IPS-18c (cell line): Measurements from ENCODE around the gene MRPL17.

ENCODE experiments used
- H3K4me3 ChIP-seq: 2 replicates; pipeline ENCODE4 v1.7.0; 2013; ENCODE audit warnings: low read depth, mild to moderate bottlenecking, low read length, moderate library complexity; ENCODE audit not compliant: insufficient read depth
- H3K9me3 ChIP-seq: one replicate; pipeline ENCODE4 v1.6.1; 2013; ENCODE audit warnings: mild to moderate bottlenecking, low read length, moderate library complexity; ENCODE audit not compliant: control insufficient read depth, insufficient read depth

The MRPL17 gene

GRCh38 chr11:6660712-6661111 lies 22.4 kb downstream of the MRPL17 start:
- H3K9me3 ChIP-seq: no peaks in the 10 kb centered on the region
- H3K4me3 ChIP-seq: no peak overlapping the region

- H3K9me3 ChIP-seq: no peaks in the 10 kb centered on the region
- no peak overlapping the region for H3K4me3 ChIP-seq
These were observed 24.5 kb downstream of the MRPL17 start for GRCh38 chr11:6658647-6659046.

- Histone ChIP-seq H3K4me3 (no peak overlapping the region), H3K9me3 (no peaks in the 10 kb centered on the region)
These were observed 25.8 kb downstream of the MRPL17 start for GRCh38 chr11:6657346-6657745.

DNA sequence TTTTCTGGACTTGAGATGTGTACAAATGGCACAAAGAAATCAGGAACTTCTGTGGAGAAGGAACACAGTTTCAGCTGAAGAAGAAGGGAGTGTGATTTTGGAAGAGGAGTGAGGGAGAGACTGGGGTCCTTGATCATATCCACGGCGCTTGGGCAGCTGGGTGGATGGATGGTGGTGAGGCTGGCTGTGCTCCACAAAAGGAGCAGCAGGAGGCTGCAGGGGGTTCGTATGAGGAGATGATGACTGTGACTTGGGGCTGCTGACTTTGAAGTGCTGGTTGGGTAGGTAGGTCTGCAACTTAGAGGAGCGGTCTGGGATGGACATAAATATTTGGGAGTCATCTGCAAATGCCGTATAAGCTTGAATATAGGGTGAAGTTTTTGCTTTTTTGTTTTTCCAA lies 26.2 kb downstream of the MRPL17 start:
- Histone ChIP-seq H3K4me3 (peak overlapping the region; percentile 68; the same call in 1 of the 2 replicates), H3K9me3 (no peaks in the 10 kb centered on the region)

DNA sequence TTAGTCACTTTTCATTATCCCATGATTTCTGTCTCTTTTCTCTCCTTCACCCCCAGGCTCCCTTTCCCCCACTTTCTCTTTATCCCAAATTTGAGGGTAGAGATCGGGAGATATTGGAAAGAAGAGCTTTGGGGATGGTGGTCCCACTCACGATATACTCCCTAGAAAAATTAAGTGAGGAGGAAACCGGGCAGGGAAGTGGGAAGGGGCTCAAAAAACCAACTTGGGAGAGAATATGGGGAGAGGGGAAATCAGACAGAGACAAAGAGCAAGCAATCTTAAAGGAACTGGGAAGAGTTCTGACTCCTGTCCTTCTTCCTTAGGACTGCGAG lies 26.6 kb downstream of the MRPL17 start:
- H3K4me3 ChIP-seq: peak overlapping the region; percentile 68; the same call in 1 of the 2 replicates

GRCh38 chr11:6655790-6656583 lies 27.2 kb downstream of the MRPL17 start, which contains the start of gene DCHS1:
Gene DCHS1 (minus strand): TSS chr11:6655809. CDS start chr11:6641613, 14,196 bp downstream.
- H3K4me3 ChIP-seq: peak within 1 kb of the TSS; percentile 68
- H3K9me3 ChIP-seq: no peaks in the 10 kb centered on the region

More for the DNA sequence above, 26.6 kb downstream of the MRPL17 start:
- H3K9me3 ChIP-seq: no peaks in the 10 kb centered on the region

DNA sequence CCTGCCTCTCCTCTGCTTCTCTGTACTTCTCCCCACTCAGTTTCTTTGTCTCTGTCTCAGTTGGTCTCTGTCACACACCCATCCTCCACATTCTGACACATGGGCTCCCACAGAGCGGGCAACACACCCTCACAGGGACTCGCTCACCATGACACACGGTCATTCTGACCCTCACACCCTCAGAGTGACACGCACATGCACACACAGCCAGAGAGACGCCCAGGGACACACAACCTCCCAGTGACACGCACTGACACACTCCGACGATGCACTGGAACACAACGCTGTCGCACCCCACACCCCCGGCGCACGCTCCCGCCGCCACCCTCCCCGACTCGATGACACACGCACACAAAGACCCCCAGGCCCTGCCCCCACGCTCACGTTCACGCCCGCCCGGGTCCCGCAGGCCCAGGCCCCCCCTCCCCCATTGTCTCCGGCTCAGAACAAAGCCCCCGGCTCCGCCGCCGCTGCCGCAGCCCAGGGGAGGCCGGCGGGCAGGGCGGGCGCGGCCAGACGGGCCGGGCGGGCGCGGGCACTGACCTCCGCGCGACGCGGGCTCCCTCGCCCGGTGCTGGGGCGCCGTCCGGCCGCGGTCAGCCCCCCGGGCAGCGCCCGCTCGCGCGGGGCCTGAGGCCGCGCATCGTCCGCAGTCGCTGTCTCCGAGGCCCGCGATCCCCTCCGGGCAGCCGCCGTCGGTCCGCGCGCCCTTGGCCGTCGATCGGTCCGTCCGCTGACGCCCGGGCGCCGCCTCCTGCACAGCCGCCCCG lies 27.9 kb downstream of the MRPL17 start:
- Histone ChIP-seq H3K4me3 (peak overlapping the region; percentile 66), H3K9me3 (no peaks in the 10 kb centered on the region)

DNA sequence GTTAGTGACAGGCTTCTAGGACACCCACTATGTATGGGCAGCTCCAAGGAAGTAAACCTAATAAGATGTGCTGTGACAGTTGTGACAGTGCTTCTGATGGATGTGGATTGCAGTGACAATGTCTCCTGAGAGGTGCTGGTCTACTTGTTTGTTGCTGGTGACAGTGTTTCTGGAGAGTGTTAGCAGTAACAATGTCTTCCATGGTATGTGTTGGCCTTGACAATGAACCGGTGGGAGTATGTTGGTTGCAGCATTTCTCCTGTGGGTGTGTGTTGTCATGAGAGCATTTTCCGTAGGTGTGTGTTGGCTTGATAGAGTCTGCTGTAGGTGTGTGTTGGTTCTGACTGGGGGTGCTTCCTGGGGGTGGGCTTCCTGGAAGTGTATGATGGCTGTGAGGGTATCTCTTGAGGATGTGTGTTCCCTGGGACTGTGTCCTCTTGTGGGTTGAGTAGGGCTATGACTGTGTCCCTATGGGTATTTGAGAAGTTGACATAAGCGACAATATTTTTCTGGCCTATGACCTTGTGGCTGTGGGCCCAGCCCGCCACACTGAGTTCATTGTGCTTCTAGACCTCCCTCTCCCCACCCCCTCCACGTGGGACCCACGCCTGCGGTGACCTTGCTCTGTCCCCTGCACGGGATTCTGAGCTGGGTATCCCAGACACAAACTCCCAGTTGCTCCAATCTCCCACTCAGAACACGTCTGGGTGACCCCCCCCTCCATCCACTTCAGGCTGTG lies 28.7 kb downstream of the MRPL17 start:
- Histone ChIP-seq H3K9me3 (no peaks in the 10 kb centered on the region), H3K4me3 (peak overlapping the region; percentile 66)

DNA sequence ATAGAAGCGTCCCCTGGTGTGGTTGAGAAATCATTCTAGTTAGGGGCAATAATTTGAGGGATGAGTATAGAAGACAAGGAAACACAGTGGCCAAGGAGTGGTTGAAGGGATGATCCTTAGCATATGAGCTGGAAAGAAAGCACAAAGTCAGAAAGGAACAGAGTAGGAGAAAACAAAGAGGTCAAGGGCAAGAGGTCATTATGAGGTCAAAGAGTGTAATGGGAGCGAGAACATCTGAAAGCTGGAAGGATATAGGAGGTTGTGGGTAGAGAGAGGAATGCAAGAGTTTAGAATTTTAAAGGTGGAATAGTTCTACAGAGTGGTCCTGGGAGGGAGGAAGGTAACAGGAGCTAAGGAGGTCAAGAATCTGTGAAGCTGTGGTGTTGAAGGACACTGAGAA lies 29.5 kb downstream of the MRPL17 start:
- no peaks in the 10 kb centered on the region for H3K9me3 ChIP-seq
- no peak overlapping the region for H3K4me3 ChIP-seq

- Histone ChIP-seq H3K4me3 (no peak overlapping the region), H3K9me3 (no peaks in the 10 kb centered on the region)
These were observed 30.0 kb downstream of the MRPL17 start for GRCh38 chr11:6653097-6653496.

GRCh38 chr11:6652182-6652581 lies 31.0 kb downstream of the MRPL17 start:
- no peak overlapping the region for H3K4me3 ChIP-seq
- no peaks in the 10 kb centered on the region for H3K9me3 ChIP-seq

- Histone ChIP-seq H3K9me3 (no peaks in the 10 kb centered on the region), H3K4me3 (no peak overlapping the region)
These were observed 32.2 kb downstream of the MRPL17 start for GRCh38 chr11:6650980-6651379.

- H3K9me3 ChIP-seq: no peaks in the 10 kb centered on the region
- H3K4me3 ChIP-seq: no peak overlapping the region
These were observed 33.0 kb downstream of the MRPL17 start for GRCh38 chr11:6650104-6650503.

GRCh38 chr11:6648501-6648900 lies 34.6 kb downstream of the MRPL17 start:
- no peaks in the 10 kb centered on the region for H3K9me3 ChIP-seq
- H3K4me3 ChIP-seq: no peak overlapping the region

DNA sequence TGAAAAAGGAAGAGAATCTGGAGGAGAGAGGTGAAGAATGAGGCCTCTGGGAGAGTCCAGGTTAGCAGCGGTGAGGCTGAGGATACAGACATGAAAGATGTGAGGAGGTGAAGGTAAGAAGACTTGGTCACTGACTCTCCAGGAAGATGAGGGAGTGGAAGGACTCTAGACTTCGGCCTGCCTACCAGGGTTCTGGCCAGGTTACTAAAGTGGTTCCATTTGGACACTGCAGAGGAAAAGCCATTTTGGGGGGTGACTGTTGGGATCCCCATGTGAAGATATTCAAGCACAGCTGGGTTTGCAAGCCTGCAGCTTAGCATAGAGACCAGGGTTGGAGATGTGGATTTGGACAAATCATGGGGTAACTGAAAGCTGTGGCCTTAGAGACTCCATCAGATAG lies 35.3 kb downstream of the MRPL17 start:
- H3K4me3 ChIP-seq: no peak overlapping the region
- no peaks in the 10 kb centered on the region for H3K9me3 ChIP-seq

DNA sequence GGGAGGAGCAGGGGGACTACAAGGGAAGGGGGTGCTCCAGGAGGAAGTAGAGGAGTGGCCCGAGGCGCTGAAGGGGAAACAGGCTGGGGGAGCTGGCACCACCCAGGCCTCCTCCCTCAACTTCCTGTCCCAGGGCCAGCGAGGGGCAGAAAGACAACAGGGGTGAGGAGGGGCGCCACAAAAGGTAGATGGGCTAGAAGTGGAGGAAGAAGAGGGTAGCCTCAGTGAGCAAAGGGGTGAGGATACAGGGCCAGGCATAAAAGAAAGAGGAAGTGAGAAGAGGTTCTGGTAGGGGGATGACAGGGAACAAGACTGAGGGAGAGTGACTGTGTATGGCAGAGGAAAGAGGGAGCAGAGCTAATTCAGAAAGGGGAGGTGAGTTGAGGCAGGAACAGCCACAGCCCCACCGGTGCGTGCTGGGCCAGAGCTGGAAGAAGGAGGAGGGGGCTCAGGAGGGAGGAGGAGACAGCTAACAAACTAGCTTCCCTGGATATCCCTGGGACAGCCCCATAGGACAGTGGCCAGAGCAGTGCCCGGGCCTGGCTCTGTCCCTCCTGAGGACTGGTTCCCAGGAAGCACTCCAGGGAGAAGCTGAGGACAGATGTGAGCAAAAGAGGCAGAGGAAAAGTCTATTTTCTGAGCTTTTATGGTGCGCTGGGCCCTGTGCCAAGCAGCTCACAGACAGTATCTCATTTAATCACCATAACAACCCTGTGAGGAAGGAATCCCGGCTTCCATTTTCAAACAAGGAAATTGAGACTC lies 36.0 kb downstream of the MRPL17 start:
- Histone ChIP-seq H3K9me3 (no peaks in the 10 kb centered on the region), H3K4me3 (no peak overlapping the region)

DNA sequence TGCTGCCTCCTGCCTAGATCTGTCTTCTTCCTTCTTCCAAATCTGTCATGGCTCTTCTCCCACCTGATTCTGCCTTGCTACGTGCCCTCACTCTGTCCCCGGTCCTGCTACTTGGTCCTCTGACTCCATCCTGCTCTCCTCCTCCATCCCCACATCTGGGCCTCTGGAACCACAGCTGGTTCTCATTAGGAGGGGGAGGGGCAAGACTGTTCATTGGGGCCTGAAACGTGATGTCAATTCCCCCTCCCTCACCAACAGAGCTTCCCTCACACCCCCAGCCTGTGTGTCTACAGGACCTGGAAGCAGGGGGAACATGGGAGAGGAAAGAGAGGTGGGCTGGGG lies 36.6 kb downstream of the MRPL17 start:
- Histone ChIP-seq H3K4me3 (no peak overlapping the region), H3K9me3 (no peaks in the 10 kb centered on the region)
